ENCODE data around the gene MMP20. TPM values are rescaled to one million over a fixed set of nuclear protein-coding genes. Genes with fewer than 3 reads are reported as not detected.

The MMP20 gene
- polyA plus RNA-seq, 4 donors, result not detected

DNA sequence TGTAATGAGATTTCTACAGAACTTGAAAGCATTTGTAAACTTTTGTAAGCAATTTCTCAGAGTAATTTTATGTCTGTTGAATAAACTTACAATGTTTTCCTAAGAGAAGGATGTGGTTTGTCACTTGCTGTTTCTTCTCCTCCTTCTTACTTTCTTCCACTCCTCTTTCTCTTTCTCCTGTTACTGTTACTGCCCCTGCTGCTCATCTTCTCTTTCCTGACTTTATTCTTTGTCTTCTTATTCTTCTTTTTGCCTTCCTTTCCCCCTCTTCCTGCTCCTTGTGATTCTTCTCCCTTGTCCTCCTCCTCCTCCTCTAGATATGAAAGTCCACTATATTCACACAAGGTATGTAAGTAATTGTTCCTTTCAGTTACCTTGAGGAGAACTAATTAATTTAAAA is 63.5 kb downstream of the MMP20 start:
- DNase-seq (ENCODE audit: low read depth in 4 of 4, low spot score in 2 of 4), result no peak

DNA sequence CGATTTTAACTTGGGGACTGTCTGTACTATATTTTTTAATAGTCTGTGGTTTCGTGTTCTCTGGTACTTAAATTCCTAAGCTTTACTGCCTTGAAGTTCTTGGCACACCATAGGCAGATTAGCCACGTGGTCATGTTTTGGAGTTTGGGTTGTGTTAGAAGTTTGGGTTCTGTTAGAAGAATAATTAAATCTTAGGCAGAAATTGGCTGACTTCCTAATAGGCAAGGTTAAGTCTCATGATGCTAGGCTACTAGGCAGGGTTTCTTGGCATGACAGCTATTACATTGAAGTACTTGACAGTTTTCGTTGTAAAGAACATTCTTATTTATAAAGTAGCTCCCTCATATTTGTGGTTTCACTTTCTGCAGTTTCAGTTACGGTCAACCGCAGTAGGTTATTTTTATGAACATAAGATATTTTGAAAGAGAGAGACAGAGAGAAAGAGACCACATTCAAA is 64.5 kb downstream of the MMP20 start:
- DNase-seq (ENCODE audit: low read depth in 4 of 4, low spot score in 2 of 4), result no peak

DNA sequence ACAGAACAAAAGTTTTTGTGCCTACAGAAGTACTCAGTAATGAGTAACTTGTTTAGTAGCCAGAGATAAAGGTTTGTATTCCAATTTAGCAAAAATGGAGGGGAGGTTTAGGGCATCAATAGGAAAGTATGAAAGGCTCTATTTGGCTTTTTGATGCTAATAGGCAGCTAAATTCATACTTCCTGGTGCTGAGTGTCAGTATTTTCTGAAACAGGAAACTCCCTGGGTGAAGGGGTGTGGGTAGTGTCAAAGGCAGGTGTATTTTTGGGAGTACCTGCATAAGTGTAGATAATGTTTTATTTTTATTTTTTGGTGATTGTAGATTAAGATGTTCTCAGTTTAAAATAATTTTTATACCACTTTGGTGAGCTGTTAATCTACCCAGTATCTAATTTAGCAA is 65.3 kb downstream of the MMP20 start:
- no peak for DNase-seq (ENCODE audit: low read depth in 4 of 4, low spot score in 2 of 4)

DNA sequence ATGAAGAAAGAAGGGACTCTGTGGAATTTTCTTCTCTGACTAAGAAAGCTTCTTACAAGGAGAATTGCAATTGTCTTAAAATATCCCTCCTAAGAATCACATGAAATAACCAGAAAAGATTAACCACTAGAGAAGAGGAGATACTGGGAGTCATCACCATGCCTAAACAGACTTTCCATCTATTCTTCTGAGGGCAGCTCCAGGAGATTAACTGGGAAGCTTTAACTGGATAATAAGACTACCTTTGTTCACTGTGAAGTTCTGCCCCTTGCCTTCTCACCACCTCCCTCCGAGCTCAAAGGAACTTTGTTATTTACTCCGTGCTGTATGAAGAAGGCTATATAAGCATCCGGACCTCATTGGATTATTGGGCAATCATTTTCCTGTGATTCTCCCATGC is 70.0 kb downstream of the MMP20 start:
- no peak for DNase-seq (ENCODE audit: low read depth in 4 of 4, low spot score in 2 of 4)

DNA sequence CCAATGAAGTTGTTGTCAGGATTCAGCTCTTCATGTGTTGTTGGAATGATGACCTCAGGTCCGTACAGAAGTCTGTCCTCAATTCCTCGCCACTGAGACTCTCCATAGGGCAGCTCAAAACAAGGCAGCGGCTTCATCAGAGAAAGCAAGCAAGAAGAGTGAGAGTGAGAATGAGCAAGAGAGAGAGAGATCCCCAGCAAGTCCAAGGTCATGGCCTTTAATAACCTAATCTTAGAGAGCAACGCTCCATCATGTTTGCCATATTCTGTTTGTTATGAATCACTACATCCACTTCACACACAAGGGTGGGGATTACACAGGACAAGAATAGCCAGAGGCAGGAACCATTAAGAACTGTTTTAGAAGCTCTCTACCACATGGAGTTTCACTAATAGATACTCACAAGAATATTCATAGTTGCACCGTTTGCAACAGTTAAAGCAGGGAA is 71.3 kb downstream of the MMP20 start:
- DNase-seq (ENCODE audit: low read depth in 4 of 4, low spot score in 2 of 4), result no peak

DNA sequence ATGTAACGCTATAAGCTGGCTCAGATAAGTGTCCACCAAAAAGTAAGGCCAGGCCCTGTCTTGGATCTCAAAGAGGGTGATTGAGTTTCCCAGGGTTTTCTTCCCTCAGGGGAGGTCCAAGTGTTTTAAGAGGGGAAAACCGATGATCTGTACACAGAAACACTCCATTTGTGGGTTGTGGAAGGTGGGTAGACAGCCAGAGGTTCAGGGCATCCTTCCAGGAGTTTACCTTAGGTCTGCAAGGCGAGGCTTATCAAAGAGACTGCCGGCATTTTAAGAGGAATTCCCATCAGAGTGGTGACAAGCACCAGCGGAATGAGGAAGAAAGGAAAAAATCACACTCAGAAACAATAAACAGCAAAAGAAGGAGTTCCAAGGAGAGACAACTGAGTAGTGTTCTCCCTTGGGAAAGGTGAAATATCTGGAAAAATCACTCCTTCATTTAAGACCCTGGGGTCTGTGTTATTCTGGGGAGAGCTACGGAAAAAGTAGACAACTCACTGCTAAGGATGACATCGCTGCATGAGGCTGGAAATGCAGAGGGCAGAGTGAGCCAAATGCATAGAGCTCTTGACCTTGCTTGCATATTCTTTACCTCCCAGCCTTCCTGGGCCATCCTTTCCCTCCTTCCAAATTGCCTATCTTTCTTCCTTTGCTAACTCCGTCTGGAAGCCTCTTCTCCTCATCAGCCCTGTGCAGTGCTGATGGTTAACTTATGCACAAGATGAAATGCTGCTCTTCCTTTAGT is 72.5 kb downstream of the MMP20 start:
- DNase-seq (ENCODE audit: low read depth in 4 of 4, low spot score in 2 of 4), result no peak

DNA sequence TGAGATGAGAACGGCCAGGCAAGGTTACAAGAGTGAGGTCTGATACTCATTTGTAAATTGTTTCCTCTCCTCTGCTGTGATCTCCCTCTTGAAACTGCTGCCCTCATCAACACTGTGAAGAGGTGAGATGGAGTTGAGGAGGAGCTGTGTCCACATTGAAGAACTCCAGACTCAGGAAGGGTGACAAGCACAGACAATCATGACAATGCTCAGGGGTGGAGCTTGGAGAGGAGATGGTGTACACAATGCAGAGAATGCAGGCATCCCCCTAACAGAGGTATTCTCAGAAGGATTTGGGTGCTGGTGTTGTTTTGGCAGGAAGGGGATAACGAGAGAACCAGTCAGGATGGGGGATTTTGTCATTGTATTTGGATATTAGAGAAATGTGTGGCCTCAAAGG is 73.1 kb downstream of the MMP20 start:
- no peak for DNase-seq (ENCODE audit: low read depth in 4 of 4, low spot score in 2 of 4)

DNA sequence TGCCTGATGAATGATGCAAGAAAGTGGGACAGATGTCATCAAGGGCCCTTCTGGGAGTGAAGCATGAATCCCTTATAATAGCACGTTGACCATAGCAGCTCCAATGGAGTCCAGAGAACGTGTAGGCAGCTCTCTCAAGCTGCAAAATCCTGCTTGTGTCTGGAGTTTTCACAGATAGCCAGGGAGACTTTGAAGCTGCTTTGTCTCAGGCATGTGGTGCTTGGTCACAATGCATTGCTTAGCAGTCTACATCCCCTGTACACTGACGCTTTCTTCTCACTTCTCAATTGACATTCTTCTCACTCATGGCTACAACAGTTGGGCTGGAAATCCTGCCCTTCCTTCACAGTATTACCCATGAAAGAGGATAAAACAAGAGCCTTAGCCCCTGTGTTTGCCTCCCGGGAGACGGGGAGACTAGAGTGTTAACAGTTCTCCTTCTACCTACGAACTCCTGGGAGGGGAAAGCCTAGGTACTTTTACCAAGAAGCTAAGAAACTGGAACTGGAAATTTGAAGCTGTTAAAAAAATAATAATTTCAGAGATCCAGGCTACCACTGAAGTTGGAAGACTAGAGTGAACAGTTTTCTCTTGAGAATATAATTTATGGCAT is 73.9 kb downstream of the MMP20 start:
- DNase-seq (ENCODE audit: low read depth in 4 of 4, low spot score in 2 of 4), result no peak

DNA sequence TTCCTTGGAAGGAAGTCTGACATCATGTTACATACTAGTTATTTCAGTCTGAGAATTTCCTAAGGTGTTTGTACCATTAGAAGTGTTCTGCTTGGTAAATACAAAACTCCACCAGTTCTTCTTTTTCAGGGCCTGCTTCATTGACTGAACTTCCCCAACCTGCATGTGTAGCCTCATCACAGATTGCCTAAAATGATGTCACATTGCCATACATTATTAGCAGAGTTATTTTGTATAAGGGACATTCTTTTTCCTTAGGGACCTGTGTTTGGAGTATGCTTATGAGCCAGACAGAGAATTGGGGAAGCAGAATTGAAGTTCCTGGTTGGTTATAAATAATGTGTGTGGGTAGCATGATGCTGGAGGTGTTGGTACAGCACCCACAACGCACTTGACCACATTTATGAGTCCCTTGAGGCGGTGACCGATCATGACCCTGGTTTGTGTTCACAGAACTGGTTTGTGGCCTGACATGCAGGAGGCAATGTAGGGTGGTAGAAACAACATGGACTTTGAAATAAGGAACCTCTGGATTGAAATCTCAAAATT is 78.1 kb downstream of the MMP20 start:
- DNase-seq (ENCODE audit: low read depth in 4 of 4, low spot score in 2 of 4), result no peak

DNA sequence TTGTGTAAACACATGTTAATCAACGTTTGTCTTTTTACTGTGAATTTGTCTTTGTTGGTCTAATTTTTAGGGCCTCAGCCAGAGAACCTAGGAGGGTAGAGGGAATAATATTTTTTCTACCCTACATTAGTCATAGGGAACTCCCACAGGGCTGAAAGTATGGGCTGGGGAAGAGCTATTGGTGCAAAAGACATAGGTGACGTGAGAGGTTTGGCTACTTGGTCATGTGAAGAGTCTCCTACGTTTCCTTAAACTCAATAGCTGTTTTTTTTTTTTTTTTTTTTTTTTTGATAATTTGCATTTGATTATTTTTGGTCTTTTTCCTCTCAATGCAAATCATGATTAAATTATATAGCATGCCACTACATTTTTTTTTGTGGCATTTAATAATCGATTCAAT is 78.7 kb downstream of the MMP20 start:
- DNase-seq (ENCODE audit: low read depth in 4 of 4, low spot score in 2 of 4), result no peak

DNA sequence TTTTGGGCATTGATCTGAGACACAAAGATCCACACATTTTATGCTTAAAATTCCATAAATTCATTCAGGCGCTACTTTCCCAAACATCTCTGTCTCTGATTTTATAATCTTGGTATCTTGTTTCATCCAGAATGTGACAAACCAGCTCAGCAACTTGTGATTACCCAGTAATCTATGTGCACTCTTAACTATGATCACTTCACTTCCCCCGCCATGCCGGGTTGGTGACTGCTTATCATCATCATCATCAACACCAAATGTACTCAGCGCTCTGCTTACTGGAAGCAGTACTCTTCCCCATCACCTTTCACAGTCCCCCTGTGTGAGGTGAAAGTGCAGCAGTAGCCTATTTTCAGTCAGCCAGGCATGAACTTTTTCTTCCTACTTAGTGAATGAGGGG is 79.4 kb downstream of the MMP20 start:
- DNase-seq (ENCODE audit: low read depth in 4 of 4, low spot score in 2 of 4), result no peak

DNA sequence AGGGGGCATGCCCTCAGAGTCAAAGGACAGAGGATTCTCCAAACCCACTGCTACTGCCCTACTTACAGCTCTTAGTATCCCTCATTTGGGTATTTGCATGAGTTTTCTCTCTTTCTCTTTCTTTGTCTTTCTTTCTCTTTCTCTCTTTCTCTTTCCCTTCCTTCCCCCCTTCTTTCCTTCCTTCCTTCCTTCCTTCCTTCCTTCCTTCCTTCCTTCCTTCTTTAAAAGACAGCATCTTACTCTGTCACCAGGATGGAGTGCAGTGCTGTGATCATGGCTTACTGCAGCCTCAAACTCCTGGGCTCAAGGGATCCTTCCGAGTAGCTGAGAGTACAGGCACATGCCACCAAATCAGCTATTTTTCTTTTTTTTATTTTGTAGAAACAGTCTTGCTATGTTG is 80.5 kb downstream of the MMP20 start:
- no peak for DNase-seq (ENCODE audit: low read depth in 4 of 4, low spot score in 2 of 4)

DNA sequence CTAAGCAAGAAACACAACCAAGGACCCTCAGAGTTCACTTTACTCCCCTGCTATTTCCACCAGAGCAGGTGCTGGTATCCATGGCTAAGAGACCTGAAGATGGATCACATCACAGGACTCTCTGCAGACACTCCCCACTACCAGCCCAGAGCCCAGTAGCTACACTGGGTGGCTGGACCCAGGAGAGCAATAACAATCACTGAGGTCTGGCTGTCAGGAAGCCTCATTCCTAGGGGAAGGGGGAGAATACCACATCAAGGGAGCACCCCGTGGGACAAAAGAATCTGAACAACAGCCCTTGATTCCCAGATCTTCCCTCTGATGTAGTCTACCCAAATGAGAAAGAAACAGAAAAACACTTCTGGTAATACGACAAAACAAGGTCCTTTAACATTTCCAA is 85.6 kb downstream of the MMP20 start:
- no peak for DNase-seq (ENCODE audit: low read depth in 4 of 4, low spot score in 2 of 4)

DNA sequence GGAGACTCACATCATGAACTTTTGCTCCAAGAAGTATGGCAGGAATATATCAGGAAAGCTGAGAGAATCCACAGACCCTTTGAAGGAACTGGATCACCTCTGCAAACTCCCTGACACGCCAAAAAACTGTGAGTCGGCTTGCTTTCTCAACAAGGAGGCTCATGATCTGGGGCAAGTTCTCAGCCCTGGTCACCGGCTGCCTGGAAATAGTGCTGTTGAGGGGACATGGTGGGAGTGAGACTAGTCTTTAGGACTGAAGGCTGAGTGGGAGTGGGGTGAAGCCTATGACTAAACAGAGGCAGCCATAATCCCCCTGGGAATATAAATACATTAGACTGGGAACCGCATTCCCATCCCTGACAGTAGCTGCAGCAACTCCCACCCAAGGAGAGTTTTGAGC is 86.2 kb downstream of the MMP20 start:
- no peak for DNase-seq (ENCODE audit: low read depth in 4 of 4, low spot score in 2 of 4)

DNA sequence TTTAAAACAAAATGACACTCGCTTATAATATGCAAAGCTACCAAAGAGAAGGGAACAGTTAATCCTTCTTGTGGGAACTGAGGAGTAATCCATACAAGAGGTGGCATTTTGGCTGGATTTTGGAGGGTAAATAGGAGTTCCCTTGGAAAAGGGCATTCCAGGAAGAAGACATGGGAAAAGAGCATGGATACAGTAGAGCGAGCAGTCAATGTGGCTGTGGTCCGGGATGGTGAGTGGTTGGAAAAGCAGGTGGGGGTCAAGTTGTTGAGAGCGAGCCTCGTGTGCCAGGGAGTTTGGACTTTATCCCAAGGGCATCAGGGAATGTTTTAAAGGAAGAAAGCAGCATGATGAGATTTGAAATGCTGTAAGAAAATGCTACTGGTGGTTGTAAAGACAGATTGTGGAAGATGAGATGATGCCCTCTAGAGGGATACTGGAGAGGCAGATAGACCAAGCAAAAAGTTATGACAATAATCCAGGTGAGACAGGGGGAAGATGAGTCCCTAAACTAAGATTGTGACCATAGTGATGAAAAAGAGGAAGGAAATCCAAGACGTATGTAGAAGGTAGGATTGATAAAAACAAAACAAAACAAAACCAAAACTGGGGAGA is 90.8 kb downstream of the MMP20 start:
- no peak for DNase-seq (ENCODE audit: low read depth in 4 of 4, low spot score in 2 of 4)

DNA sequence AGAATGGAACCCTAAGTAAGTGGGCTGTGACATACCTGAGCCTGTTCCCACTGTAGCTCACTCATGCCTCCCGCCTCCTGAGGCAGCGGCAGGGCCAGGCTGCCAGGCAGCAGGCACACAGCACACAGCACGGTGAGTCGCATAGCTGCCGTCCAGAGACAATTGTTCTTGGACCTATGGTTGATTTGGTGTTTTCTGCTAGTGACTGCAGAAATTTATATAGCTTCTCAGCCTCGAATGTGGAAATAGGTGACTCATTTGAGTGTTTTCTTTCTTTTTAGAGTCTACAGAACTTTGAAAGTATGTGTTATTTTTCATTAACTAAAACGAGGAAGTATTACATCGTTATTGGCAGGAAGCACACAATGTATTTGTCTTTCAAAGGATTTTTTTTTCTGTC is 94.6 kb downstream of the MMP20 start, which contains the start of gene MMP7:
Gene MMP7 (minus strand): TSS at position 190 of the 400 bp plus-strand sequence. CDS start 47 bp downstream, at position 143.
- no peak for DNase-seq (ENCODE audit: low read depth in 4 of 4, low spot score in 2 of 4)

DNA sequence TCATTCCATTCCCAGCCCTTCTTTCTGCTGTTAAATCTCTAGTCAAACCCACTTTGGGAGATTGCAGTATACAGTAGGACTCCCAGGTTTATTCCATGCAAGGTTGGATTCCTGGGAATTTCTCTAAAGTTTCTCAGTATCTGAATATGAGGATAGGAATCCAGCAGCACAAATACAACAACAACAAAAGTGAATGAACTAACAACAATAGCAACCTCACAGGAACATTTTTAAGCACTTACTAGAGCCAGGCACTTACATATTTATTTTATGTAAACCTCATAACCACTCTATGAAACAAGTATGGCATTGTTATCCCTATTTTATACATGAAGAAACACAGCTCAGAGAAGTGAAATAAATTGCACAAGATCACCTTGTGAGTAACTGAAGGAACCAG is 96.5 kb downstream of the MMP20 start:
- DNase-seq (ENCODE audit: low read depth in 4 of 4, low spot score in 2 of 4), result no peak

DNA sequence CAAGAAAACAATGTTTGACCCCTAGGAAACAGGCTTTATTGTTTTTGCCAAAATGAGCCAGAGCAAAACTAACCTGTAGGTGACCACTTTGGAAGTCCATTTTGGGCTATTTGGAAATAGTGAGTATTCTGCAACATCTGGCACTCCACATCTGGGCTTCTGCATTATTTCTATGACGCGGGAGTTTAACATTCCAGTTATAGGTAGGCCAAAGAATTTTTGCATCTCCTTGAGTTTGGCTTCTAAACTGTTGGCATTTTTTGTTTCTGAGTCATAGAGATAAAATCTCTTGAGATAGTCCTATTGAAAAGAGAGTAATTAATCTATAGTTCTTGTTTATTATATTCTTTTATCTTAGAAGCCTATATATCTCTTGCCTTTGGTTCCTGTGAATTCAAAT is 97.4 kb downstream of the MMP20 start:
- DNase-seq (ENCODE audit: low read depth in 4 of 4, low spot score in 2 of 4), result no peak

DNA sequence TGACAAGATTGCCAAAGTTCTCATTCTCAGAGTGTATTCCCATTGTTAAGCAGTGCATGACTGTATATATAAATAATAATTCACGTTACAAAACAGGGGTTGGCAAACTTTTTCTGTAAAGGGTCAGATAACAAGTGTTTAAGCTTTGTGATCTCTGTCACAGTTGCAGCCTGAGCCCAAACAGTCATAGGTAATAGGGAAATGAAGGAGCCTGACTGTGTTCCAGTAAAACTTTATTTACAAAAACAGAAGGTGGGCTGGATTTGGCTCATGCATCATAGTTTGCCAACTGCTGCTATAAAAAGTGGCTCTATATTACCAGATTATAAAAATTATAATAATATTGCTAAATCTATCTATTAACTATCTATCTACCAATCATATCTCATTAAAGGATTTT is 98.1 kb downstream of the MMP20 start:
- no peak for DNase-seq (ENCODE audit: low read depth in 4 of 4, low spot score in 2 of 4)

All from left renal cortex interstitium (tissue), 4 donors.